ENCODE data around the gene FBXW11. TPM values are rescaled to one million over a fixed set of nuclear protein-coding genes. Genes with fewer than 3 reads are reported as not detected.

The FBXW11 gene
- total RNA-seq, 1 donor: 64.8 TPM

DNA sequence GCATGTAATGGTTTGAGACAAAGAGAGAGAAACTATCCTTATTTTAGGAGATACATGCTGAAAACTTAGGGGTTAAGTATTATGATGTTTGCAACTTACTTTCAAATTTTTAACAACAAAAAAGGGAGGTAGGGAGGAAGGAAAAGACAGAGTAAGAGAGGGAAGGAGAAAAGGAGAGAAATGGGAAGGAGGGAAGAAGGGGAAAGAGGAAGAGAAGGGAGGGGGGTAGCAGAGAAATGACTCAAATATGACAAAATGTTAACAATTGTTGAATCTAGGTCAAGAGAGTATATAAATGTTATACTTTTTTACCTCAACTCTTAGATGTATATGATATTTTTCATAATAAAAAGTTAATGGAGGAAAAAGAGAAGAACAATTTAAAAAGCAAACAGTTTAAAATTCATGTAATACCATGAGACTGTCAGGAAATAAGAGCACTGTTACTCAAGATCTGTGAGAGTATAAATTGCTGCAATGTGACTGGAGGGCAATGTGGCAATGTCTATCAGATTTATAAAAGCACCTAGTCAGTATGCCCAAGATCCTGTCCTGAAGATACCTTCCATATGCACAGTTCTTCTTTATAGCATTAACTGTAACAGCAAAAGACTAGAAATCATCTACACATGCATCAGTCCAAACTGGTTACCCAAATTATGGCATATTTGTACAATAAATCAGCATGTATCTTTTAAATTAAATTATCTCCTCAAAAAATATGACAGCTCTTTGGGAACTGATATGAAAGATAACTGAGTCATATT is 16.3 kb downstream of the FBXW11 start:
- no peak for DNase-seq (ENCODE audit: low read depth)
- TF ChIP-seq, protein P1, sequence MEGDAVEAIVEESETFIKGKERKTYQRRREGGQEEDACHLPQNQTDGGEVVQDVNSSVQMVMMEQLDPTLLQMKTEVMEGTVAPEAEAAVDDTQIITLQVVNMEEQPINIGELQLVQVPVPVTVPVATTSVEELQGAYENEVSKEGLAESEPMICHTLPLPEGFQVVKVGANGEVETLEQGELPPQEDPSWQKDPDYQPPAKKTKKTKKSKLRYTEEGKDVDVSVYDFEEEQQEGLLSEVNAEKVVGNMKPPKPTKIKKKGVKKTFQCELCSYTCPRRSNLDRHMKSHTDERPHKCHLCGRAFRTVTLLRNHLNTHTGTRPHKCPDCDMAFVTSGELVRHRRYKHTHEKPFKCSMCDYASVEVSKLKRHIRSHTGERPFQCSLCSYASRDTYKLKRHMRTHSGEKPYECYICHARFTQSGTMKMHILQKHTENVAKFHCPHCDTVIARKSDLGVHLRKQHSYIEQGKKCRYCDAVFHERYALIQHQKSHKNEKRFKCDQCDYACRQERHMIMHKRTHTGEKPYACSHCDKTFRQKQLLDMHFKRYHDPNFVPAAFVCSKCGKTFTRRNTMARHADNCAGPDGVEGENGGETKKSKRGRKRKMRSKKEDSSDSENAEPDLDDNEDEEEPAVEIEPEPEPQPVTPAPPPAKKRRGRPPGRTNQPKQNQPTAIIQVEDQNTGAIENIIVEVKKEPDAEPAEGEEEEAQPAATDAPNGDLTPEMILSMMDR (IDR thresholded peaks at IDR 0.05; ENCODE audit: insufficient read depth, low read length): no peak

GRCh38 chr5:171989276-171989675 is 17.2 kb downstream of the FBXW11 start:
- DNase-seq (ENCODE audit: low read depth): no peak
- H3K4me3 ChIP-seq (ENCODE audit: low read depth, low read length): no peak overlapping the region
- TF ChIP-seq, protein P1 (IDR thresholded peaks at IDR 0.05; ENCODE audit: insufficient read depth, low read length): no peak

More for the DNA sequence above, 16.3 kb downstream of the FBXW11 start:
- H3K4me3 ChIP-seq (ENCODE audit: low read depth, low read length): no peak overlapping the region

DNA sequence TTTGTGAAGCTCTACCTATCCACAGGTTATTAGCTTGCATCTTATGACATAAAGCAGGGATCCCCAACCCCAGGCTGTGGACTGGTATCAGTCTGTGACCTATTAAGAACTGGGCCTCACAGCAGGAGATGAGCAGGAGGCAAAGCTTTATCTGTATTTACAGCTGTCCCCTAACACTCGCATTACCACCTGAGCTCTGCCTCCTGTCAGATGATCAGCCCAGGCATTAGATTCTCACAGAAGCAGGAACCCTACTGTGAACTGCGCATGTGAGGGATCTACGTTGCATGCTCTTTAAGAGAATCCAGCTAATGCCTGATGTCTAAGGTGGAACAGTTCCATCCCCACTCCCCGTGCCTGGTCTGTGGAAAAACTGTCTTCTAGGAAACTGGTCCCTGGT is 19.7 kb downstream of the FBXW11 start:
- TF ChIP-seq, protein P1 (IDR thresholded peaks at IDR 0.05; ENCODE audit: insufficient read depth, low read length): no peak
- no peak for DNase-seq (ENCODE audit: low read depth)
- no peak overlapping the region for H3K4me3 ChIP-seq (ENCODE audit: low read depth, low read length)

GRCh38 chr5:171984748-171985419 is 21.6 kb downstream of the FBXW11 start:
- TF ChIP-seq, protein P1 (IDR thresholded peaks at IDR 0.05; ENCODE audit: insufficient read depth, low read length): no peak
- no peak overlapping the region for H3K4me3 ChIP-seq (ENCODE audit: low read depth, low read length)

GRCh38 chr5:171981847-171982246 is 24.6 kb downstream of the FBXW11 start:
- TF ChIP-seq, protein P1 (IDR thresholded peaks at IDR 0.05; ENCODE audit: insufficient read depth, low read length): no peak
- H3K4me3 ChIP-seq (ENCODE audit: low read depth, low read length): no peak overlapping the region
- no peak for DNase-seq (ENCODE audit: low read depth)

More at GRCh38 chr5:171984748-171985419, 21.6 kb downstream of the FBXW11 start:
- DNase-seq (ENCODE audit: low read depth): peak; percentile 67

DNA sequence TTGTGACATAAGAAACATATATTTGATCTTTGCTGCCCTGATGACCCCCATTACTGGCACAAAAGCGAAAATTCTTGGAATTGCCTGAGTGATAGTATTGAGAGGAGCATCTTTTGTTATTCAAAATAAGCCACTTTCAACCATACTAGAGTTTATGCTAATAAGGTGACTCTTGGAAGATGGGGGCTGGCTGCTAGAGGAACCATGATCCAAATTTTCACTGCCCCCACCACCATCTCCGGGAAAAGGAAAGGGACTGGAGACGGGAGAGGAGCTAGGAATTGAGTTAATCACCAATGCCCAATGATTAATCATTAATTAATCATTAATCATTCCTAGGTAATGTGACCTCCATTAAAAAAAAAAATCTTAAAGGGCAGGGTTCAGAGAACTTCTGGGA is 25.6 kb downstream of the FBXW11 start:
- DNase-seq (ENCODE audit: low read depth): no peak
- TF ChIP-seq, protein P1 (IDR thresholded peaks at IDR 0.05; ENCODE audit: insufficient read depth, low read length): no peak
- no peak overlapping the region for H3K4me3 ChIP-seq (ENCODE audit: low read depth, low read length)
